ENCODE data around the gene INHBE.

INHBE gene

GRCh38 chr12:57465030-57465746 is 10.1 kb downstream of the INHBE start:
- FAIRE-seq (no peak), DNase-seq (ENCODE audit: insufficient read length) (no peak)
- no peak for TF ChIP-seq POLR2AphosphoS5 (IDR thresholded peaks at IDR 0.05; ENCODE audit: low read depth, low read length)
- TF ChIP-seq TAF1 (IDR thresholded peaks at IDR 0.05; ENCODE audit: borderline replicate concordance, low read depth, low read length): no peak
- no peak for TF ChIP-seq POLR2A (IDR thresholded peaks at IDR 0.05; ENCODE audit: low read depth, low read length)

- no peak for TF ChIP-seq TAF1 (IDR thresholded peaks at IDR 0.05; ENCODE audit: borderline replicate concordance, low read depth, low read length)
- no peak for TF ChIP-seq POLR2AphosphoS5 (IDR thresholded peaks at IDR 0.05; ENCODE audit: low read depth, low read length)
- no peak for TF ChIP-seq POLR2A (IDR thresholded peaks at IDR 0.05; ENCODE audit: low read depth, low read length)
- FAIRE-seq (no peak), DNase-seq (ENCODE audit: insufficient read length) (no peak)
Observed at GRCh38 chr12:57465747-57466505, 10.8 kb downstream of the INHBE start.

GRCh38 chr12:57467212-57467874 is 12.2 kb downstream of the INHBE start:
- no peak for FAIRE-seq
- no peak; the same call in 1 of the 2 replicates for TF ChIP-seq POLR2AphosphoS5 (IDR thresholded peaks at IDR 0.05; ENCODE audit: low read depth, low read length)
- no peak for TF ChIP-seq TAF1 (IDR thresholded peaks at IDR 0.05; ENCODE audit: borderline replicate concordance, low read depth, low read length)
- TF ChIP-seq POLR2A (IDR thresholded peaks at IDR 0.05; ENCODE audit: low read depth, low read length): no peak
- no peak for DNase-seq (ENCODE audit: insufficient read length)

- DNase-seq (ENCODE audit: insufficient read length): no peak
- no peak for TF ChIP-seq POLR2A (IDR thresholded peaks at IDR 0.05; ENCODE audit: low read depth, low read length)
- TF ChIP-seq POLR2AphosphoS5 (IDR thresholded peaks at IDR 0.05; ENCODE audit: low read depth, low read length): no peak
- TF ChIP-seq TAF1 (IDR thresholded peaks at IDR 0.05; ENCODE audit: borderline replicate concordance, low read depth, low read length): no peak
- no peak for FAIRE-seq
Observed at GRCh38 chr12:57467915-57468314, 12.8 kb downstream of the INHBE start.

GRCh38 chr12:57469296-57470164 is 14.4 kb downstream of the INHBE start:
- no peak for FAIRE-seq
- DNase-seq (ENCODE audit: insufficient read length): no peak

GRCh38 chr12:57470286-57470969 is 15.3 kb downstream of the INHBE start:
- DNase-seq (ENCODE audit: insufficient read length) (no peak), FAIRE-seq (no peak)
- TF ChIP-seq TAF1 (IDR thresholded peaks at IDR 0.05; ENCODE audit: borderline replicate concordance, low read depth, low read length) (no peak), POLR2A (IDR thresholded peaks at IDR 0.05; ENCODE audit: low read depth, low read length) (no peak), POLR2AphosphoS5 (IDR thresholded peaks at IDR 0.05; ENCODE audit: low read depth, low read length) (0 out of 2 replicates have a peak, but pooled peaks have one; percentile 10)

More at GRCh38 chr12:57469296-57470164, 14.4 kb downstream of the INHBE start:
- TF ChIP-seq TAF1 (IDR thresholded peaks at IDR 0.05; ENCODE audit: borderline replicate concordance, low read depth, low read length) (no peak), POLR2AphosphoS5 (IDR thresholded peaks at IDR 0.05; ENCODE audit: low read depth, low read length) (peak; percentile 19; the same call in 1 of the 2 replicates)

- FAIRE-seq: no peak
- no peak for TF ChIP-seq POLR2A (IDR thresholded peaks at IDR 0.05; ENCODE audit: low read depth, low read length)
- TF ChIP-seq POLR2AphosphoS5 (IDR thresholded peaks at IDR 0.05; ENCODE audit: low read depth, low read length): no peak
- TF ChIP-seq TAF1 (IDR thresholded peaks at IDR 0.05; ENCODE audit: borderline replicate concordance, low read depth, low read length): no peak
- no peak for DNase-seq (ENCODE audit: insufficient read length)
Observed at GRCh38 chr12:57470970-57471656, 16.0 kb downstream of the INHBE start.

- no peak for TF ChIP-seq POLR2A (IDR thresholded peaks at IDR 0.05; ENCODE audit: low read depth, low read length)
- TF ChIP-seq TAF1 (IDR thresholded peaks at IDR 0.05; ENCODE audit: borderline replicate concordance, low read depth, low read length): no peak
- no peak for TF ChIP-seq POLR2AphosphoS5 (IDR thresholded peaks at IDR 0.05; ENCODE audit: low read depth, low read length)
- FAIRE-seq (no peak), DNase-seq (ENCODE audit: insufficient read length) (no peak)
Observed at GRCh38 chr12:57471661-57472060, 16.6 kb downstream of the INHBE start.

GRCh38 chr12:57472391-57472790 is 17.3 kb downstream of the INHBE start:
- FAIRE-seq (no peak), DNase-seq (ENCODE audit: insufficient read length) (no peak)
- TF ChIP-seq POLR2AphosphoS5 (IDR thresholded peaks at IDR 0.05; ENCODE audit: low read depth, low read length) (no peak), TAF1 (IDR thresholded peaks at IDR 0.05; ENCODE audit: borderline replicate concordance, low read depth, low read length) (no peak), POLR2A (IDR thresholded peaks at IDR 0.05; ENCODE audit: low read depth, low read length) (no peak)

GRCh38 chr12:57473392-57473791 is 18.3 kb downstream of the INHBE start:
- FAIRE-seq (no peak), DNase-seq (ENCODE audit: insufficient read length) (no peak)
- TF ChIP-seq TAF1 (IDR thresholded peaks at IDR 0.05; ENCODE audit: borderline replicate concordance, low read depth, low read length): no peak
- TF ChIP-seq POLR2AphosphoS5 (IDR thresholded peaks at IDR 0.05; ENCODE audit: low read depth, low read length): no peak
- TF ChIP-seq POLR2A (IDR thresholded peaks at IDR 0.05; ENCODE audit: low read depth, low read length): no peak
